Neural progenitor cell (in vitro differentiated cells): ENCODE results near the gene SPATA45. TPM values are rescaled to one million over a fixed set of nuclear protein-coding genes. Genes with fewer than 3 reads are reported as not detected.

Experiments used
- DNase-seq: peaks from one replicate; pipeline ENCODE4 v3.0.0-alpha.2; 2016; ENCODE audit warnings: low spot score
- H2AFZ ChIP-seq: fragments of 200-600 bp; sonication (generic); replicated peaks from 2 replicates; pipeline ENCODE4 v1.6.1; 2016; ENCODE audit warnings: antibody characterized with exemption
- H3F3A ChIP-seq: fragments of 200-600 bp; sonication (generic); 2 replicates; pipeline ENCODE4 v1.6.1; 2016; ENCODE audit warnings: antibody characterized with exemption, low read depth
- H3K27ac ChIP-seq: fragments of 200-600 bp; sonication (generic); 2 replicates; pipeline ENCODE4 v1.5.1; 2016; ENCODE audit warnings: mild to moderate bottlenecking
- H3K27me3 ChIP-seq: fragments of 200-600 bp; sonication (generic); 2 replicates; pipeline ENCODE4 v1.6.1; 2016; ENCODE audit warnings: mild to moderate bottlenecking, moderate library complexity
- H3K36me3 ChIP-seq: fragments of 200-600 bp; sonication (generic); 2 replicates; pipeline ENCODE4 v1.5.1; 2016
- H3K4me1 ChIP-seq: fragments of 200-600 bp; sonication (generic); 2 replicates; pipeline ENCODE4 v1.6.1; 2016; ENCODE audit warnings: mixed run types
- H3K4me2 ChIP-seq: fragments of 200-600 bp; sonication (generic); 2 replicates; pipeline ENCODE4 v1.6.1; 2016
- H3K4me3 ChIP-seq: fragments of 200-600 bp; sonication (generic); 2 replicates; pipeline ENCODE4 v1.5.1; 2016
- H3K79me2 ChIP-seq: fragments of 200-600 bp; sonication (generic); 2 replicates; pipeline ENCODE4 v1.6.1; 2016; ENCODE audit warnings: low read depth
- H3K9ac ChIP-seq: fragments of 200-600 bp; sonication (generic); 2 replicates; pipeline ENCODE4 v1.6.1; 2016
- H3K9me3 ChIP-seq: fragments of 200-600 bp; sonication (generic); 2 replicates; pipeline ENCODE4 v1.5.1; 2016; ENCODE audit warnings: low read depth
- H4K20me1 ChIP-seq: fragments of 200-600 bp; sonication (generic); 2 replicates; pipeline ENCODE4 v1.6.1; 2016; ENCODE audit warnings: low read depth
- H3K27ac Mint-ChIP-seq: 3 replicates; pipeline ENCODE4 v1.8.0; 2021; ENCODE audit warnings: mixed read lengths
- H3K27me3 Mint-ChIP-seq: 2 replicates; pipeline ENCODE4 v1.8.0; 2022; ENCODE audit warnings: low read depth, mild to moderate bottlenecking, inconsistent platforms, moderate library complexity, mixed read lengths; ENCODE audit not compliant: insufficient read depth
- H3K36me3 Mint-ChIP-seq: 3 replicates; pipeline ENCODE4 v1.8.0; 2021; ENCODE audit warnings: mixed read lengths
- H3K4me1 Mint-ChIP-seq: 3 replicates; pipeline ENCODE4 v1.8.0; 2021; ENCODE audit warnings: mixed read lengths
- H3K4me3 Mint-ChIP-seq: 3 replicates; pipeline ENCODE4 v1.8.0; 2021; ENCODE audit warnings: mild to moderate bottlenecking, moderate library complexity, mixed read lengths
- H3K9me3 Mint-ChIP-seq: 3 replicates; pipeline ENCODE4 v1.8.0; 2020; ENCODE audit warnings: mixed read lengths
- EZH2 ChIP-seq: fragments of 200-600 bp; sonication (generic); IDR thresholded peaks from 2 replicates; pipeline ENCODE4 v1.6.1; 2017; ENCODE audit warnings: antibody characterized with exemption, mild to moderate bottlenecking, moderate library complexity
- EZH2phosphoT487 ChIP-seq: fragments of 200-600 bp; sonication (generic); IDR thresholded peaks from 2 replicates; pipeline ENCODE4 v1.6.1; 2017; ENCODE audit warnings: antibody characterized with exemption
- total RNA-seq: library from RNA; depleted of rRNA; stranded (reverse); fragments of >200 nt; gene quantifications from 2 replicates; pipeline ENCODE4 v1.2.3, GENCODE V29; 2015; ENCODE audit warnings: low replicate concordance
- TF ChIP-seq, protein P1 (sequence below): fragments of 200-600 bp; sonication (generic); IDR thresholded peaks from 2 replicates; pipeline ENCODE4 v1.5.1; 2017; ENCODE audit warnings: antibody characterized with exemption, mild to moderate bottlenecking

Gene SPATA45
- total RNA-seq, 1 donor from 2014 or later, result not detected

DNA sequence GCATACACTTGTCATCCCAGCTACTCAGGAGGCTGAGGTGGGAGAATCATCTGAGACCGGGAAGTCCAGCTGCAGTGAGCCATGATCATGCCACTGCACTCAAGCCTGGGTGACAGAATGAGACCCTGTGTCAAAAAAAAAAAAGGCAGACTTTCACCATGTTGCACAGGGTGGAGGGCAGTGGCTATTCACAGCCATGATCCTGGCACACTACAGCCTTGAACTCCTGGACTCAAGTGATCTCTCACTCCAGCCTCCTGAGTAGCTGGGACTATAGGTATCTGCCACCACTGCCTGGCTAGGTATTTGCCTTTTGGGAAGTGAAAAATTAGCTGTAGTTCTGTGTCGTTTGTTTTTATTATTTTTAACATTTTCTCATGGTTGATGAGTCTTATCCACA is 19.1 kb downstream of the SPATA45 start:
- no peak overlapping the region for H3K4me3 Mint-ChIP-seq
- no peaks in the 10 kb centered on the region for H3K9me3 ChIP-seq
- no peak for DNase-seq
- TF ChIP-seq EZH2 (no peak), EZH2phosphoT487 (no peak)
- TF ChIP-seq, protein P1, sequence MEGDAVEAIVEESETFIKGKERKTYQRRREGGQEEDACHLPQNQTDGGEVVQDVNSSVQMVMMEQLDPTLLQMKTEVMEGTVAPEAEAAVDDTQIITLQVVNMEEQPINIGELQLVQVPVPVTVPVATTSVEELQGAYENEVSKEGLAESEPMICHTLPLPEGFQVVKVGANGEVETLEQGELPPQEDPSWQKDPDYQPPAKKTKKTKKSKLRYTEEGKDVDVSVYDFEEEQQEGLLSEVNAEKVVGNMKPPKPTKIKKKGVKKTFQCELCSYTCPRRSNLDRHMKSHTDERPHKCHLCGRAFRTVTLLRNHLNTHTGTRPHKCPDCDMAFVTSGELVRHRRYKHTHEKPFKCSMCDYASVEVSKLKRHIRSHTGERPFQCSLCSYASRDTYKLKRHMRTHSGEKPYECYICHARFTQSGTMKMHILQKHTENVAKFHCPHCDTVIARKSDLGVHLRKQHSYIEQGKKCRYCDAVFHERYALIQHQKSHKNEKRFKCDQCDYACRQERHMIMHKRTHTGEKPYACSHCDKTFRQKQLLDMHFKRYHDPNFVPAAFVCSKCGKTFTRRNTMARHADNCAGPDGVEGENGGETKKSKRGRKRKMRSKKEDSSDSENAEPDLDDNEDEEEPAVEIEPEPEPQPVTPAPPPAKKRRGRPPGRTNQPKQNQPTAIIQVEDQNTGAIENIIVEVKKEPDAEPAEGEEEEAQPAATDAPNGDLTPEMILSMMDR, result no peak
- no peaks in the 10 kb centered on the region for H4K20me1 ChIP-seq
- H3K9ac ChIP-seq, result no peak overlapping the region
- H3F3A ChIP-seq, result no peaks in the 10 kb centered on the region
- no peaks in the 10 kb centered on the region for H3K27me3 ChIP-seq
- H3K4me1 Mint-ChIP-seq, result peaks cover 2% of the 10 kb centered on the region
- H3K27me3 Mint-ChIP-seq, result no peaks in the 10 kb centered on the region
- H3K9me3 Mint-ChIP-seq, result peaks cover 18% of the 10 kb centered on the region
- H3K4me3 ChIP-seq, result no peak overlapping the region
- no peak overlapping the region for H3K27ac Mint-ChIP-seq
- H3K79me2 ChIP-seq, result no peaks in the 10 kb centered on the region
- H3K27ac ChIP-seq, result no peak overlapping the region
- H3K36me3 ChIP-seq, result no peaks in the 10 kb centered on the region
- H3K4me2 ChIP-seq, result no peak overlapping the region
- no peak overlapping the region for H2AFZ ChIP-seq
- H3K4me1 ChIP-seq, result no peaks in the 10 kb centered on the region
- no peaks in the 10 kb centered on the region for H3K36me3 Mint-ChIP-seq

DNA sequence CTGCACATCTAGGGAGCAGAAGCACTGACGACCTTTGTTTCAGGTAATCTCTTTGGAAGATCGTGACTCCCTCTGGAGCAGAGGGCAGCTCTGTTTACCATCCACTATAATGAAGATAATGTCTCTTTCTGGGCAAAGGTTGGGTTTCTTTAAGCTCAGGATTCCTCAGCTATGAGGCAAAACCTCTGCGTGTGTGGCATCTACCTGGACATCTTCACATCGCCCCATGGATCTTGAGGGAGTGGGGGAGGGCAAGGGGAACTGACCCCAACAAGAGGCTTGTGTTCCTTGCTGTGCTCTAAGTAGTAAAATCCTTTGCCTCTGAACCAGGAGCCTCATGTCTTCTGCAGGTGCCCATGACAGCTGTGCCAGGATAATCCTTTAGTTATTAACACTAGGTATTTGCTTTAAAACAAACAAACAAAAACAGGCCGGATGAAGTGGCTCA is 19.6 kb downstream of the SPATA45 start:
- Histone ChIP-seq H2AFZ (no peak overlapping the region), H3K79me2 (no peaks in the 10 kb centered on the region), H3K27me3 (no peaks in the 10 kb centered on the region), H3K4me3 (no peak overlapping the region), H3F3A (no peaks in the 10 kb centered on the region), H4K20me1 (no peaks in the 10 kb centered on the region), H3K4me2 (no peak overlapping the region), H3K27ac (no peak overlapping the region), H3K36me3 (no peaks in the 10 kb centered on the region), H3K9me3 (no peaks in the 10 kb centered on the region), H3K4me1 (no peaks in the 10 kb centered on the region), H3K9ac (no peak overlapping the region)
- no peak overlapping the region for H3K27ac Mint-ChIP-seq
- TF ChIP-seq EZH2 (no peak), EZH2phosphoT487 (no peak)
- H3K4me1 Mint-ChIP-seq, result peaks cover 2% of the 10 kb centered on the region
- no peak for DNase-seq
- no peaks in the 10 kb centered on the region for H3K36me3 Mint-ChIP-seq
- no peak overlapping the region for H3K4me3 Mint-ChIP-seq
- H3K27me3 Mint-ChIP-seq, result no peaks in the 10 kb centered on the region
- peaks cover 18% of the 10 kb centered on the region for H3K9me3 Mint-ChIP-seq

DNA sequence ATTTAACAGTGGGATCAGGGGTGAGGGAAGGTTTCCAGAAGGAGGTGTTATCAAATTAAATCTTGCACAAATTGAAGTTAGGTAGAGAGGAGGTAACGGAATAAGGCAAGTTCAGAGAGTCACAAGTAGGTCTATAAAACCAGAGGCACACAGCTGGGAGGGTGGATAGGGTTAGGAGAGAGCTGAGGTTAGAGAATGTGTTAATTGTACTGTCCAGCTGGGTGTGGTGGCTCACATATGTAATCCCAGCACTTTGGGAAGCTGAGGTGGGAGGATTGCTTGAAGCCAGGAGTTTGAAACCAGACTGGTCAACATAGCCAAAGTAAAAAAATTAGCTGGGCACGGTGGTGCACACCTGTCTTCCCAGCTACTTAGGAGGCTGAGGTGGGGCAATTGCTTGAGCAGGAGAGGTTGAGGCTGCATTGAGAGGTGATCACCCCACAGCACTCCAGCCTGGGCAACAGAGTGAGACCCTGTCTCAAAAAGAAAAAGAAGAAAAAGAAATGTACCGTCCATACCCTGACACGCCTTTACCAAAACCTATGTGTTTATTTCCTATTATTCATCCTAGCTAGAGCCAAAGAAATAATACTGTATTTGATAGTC is 20.2 kb downstream of the SPATA45 start:
- Histone ChIP-seq H3K4me1 (no peaks in the 10 kb centered on the region), H3K4me3 (no peak overlapping the region), H3K4me2 (no peak overlapping the region), H3K9ac (no peak overlapping the region), H2AFZ (no peak overlapping the region), H3F3A (no peaks in the 10 kb centered on the region), H3K79me2 (no peaks in the 10 kb centered on the region), H3K27me3 (no peaks in the 10 kb centered on the region), H4K20me1 (no peaks in the 10 kb centered on the region), H3K9me3 (no peaks in the 10 kb centered on the region), H3K27ac (no peak overlapping the region), H3K36me3 (no peaks in the 10 kb centered on the region)
- no peak overlapping the region for H3K27ac Mint-ChIP-seq
- TF ChIP-seq, protein P1, result no peak
- TF ChIP-seq EZH2phosphoT487 (no peak), EZH2 (no peak)
- H3K4me3 Mint-ChIP-seq, result no peak overlapping the region
- no peak for DNase-seq
- H3K9me3 Mint-ChIP-seq, result peaks cover 18% of the 10 kb centered on the region
- H3K36me3 Mint-ChIP-seq, result no peaks in the 10 kb centered on the region
- H3K27me3 Mint-ChIP-seq, result no peaks in the 10 kb centered on the region
- H3K4me1 Mint-ChIP-seq, result peaks cover 2% of the 10 kb centered on the region

GRCh38 chr1:212825798-212826452 is 21.5 kb downstream of the SPATA45 start:
- TF ChIP-seq EZH2phosphoT487, result no peak
- no peak for TF ChIP-seq EZH2
- TF ChIP-seq, protein P1, result no peak
- Mint-ChIP-seq H3K4me1 (peaks cover 2% of the 10 kb centered on the region), H3K9me3 (peaks cover 17% of the 10 kb centered on the region), H3K27me3 (no peaks in the 10 kb centered on the region), H3K36me3 (no peaks in the 10 kb centered on the region), H3K27ac (no peak overlapping the region), H3K4me3 (no peak overlapping the region)
- Histone ChIP-seq H3K4me1 (no peaks in the 10 kb centered on the region), H3F3A (no peaks in the 10 kb centered on the region), H2AFZ (peak overlapping the region; percentile 17), H3K4me2 (no peak overlapping the region), H3K9me3 (no peaks in the 10 kb centered on the region), H3K4me3 (no peak overlapping the region), H3K36me3 (no peaks in the 10 kb centered on the region), H3K27ac (no peak overlapping the region), H3K9ac (no peak overlapping the region), H3K79me2 (no peaks in the 10 kb centered on the region), H3K27me3 (no peaks in the 10 kb centered on the region), H4K20me1 (no peaks in the 10 kb centered on the region)
- DNase-seq, result no peak
